SK-N-SH (cell line): ENCODE data around the gene SDK1. TPM values are rescaled to one million over a fixed set of nuclear protein-coding genes. Genes with fewer than 3 reads are reported as not detected.
A peak's percentile ranks its signal among the peaks of the same experiment; 100 is the strongest.

Source experiments
- CTCF ChIA-PET: fragments of 300-600, 350-600 bp; formaldehyde crosslinking; extraction: SDS; loops from one replicate; lab custom pipeline; 2021; lab: Yijun Ruan, JAX
- POLR2A ChIA-PET: fragments of 350-600 bp; sonication (Branson Sonifier 250); formaldehyde crosslinking; extraction: SDS; loops from one replicate; lab custom pipeline; 2020; ENCODE audit warnings: antibody characterized with exemption, inconsistent platforms; lab: Yijun Ruan, JAX
- DNase-seq: peaks from one replicate; pipeline ENCODE4 v3.0.0; 2012
- H2AFZ ChIP-seq: fragments of 200-600 bp; sonication (generic); 2 replicates; pipeline ENCODE4 v1.8.1; 2016; ENCODE audit warnings: antibody characterized with exemption, mild to moderate bottlenecking, low read depth
- H3F3A ChIP-seq: fragments of 200-600 bp; sonication (generic); replicated peaks from 2 replicates; pipeline ENCODE3; 2016; ENCODE audit warnings: antibody characterized with exemption, mild to moderate bottlenecking; ENCODE audit not compliant: insufficient read depth
- H3K27ac ChIP-seq, 2 experiments: fragments of 200-500 bp in 1 of 2; fragments of 200-600 bp in 1 of 2; sonication (Bioruptor generic) in 1 of 2; sonication (generic), shearing (Covaris generic) in 1 of 2; 2 replicates each; pipeline versions ENCODE4 v1.5.1 to v1.6.1; 2014 to 2016; ENCODE audit warnings: low read depth in 2 of 2, inconsistent platforms in 1 of 2, low read length in 1 of 2, mild to moderate bottlenecking in 1 of 2, mixed read lengths in 1 of 2
- H3K27me3 ChIP-seq: fragments of 200-600 bp; sonication (generic), shearing (Covaris generic); 2 replicates; pipeline ENCODE4 v1.6.1; 2016; ENCODE audit warnings: mixed run types; ENCODE audit not compliant: insufficient read depth
- H3K36me3 ChIP-seq, 2 experiments: fragments of 200-500 bp in 1 of 2; fragments of 200-600 bp in 1 of 2; sonication (Bioruptor generic) in 1 of 2; sonication (generic) in 1 of 2; replicated peaks in 1 of 2; 2 replicates each; pipeline versions ENCODE3 to v1.5.1; 2014 to 2016; ENCODE audit warnings: low read length in 1 of 2, mild to moderate bottlenecking in 1 of 2; ENCODE audit not compliant: insufficient read depth in 2 of 2, control insufficient read depth in 1 of 2
- H3K4me1 ChIP-seq, 2 experiments: fragments of 200-500 bp in 1 of 2; fragments of 200-600 bp in 1 of 2; sonication (Bioruptor generic) in 1 of 2; sonication (generic), shearing (Covaris generic) in 1 of 2; 2 replicates each; pipeline versions ENCODE4 v1.5.1 to v1.6.1; 2014 to 2016; ENCODE audit warnings: low read depth in 1 of 2, low read length in 1 of 2, mixed run types in 1 of 2; ENCODE audit not compliant: insufficient read depth in 2 of 2, control insufficient read depth in 1 of 2
- H3K4me2 ChIP-seq: fragments of 200-600 bp; sonication (generic), shearing (Covaris generic); 2 replicates; pipeline ENCODE4 v1.6.1; 2017; ENCODE audit warnings: mixed run types
- H3K4me3 ChIP-seq, 2 experiments: fragments of 200-500 bp in 1 of 2; fragments of 200-600 bp in 1 of 2; sonication (Bioruptor generic) in 1 of 2; sonication (generic), shearing (Covaris generic) in 1 of 2; 2 replicates each; pipeline versions ENCODE4 v1.5.1 to v1.8.1; 2014 to 2016; ENCODE audit warnings: low read depth in 2 of 2, inconsistent platforms in 1 of 2, low read length in 1 of 2, mild to moderate bottlenecking in 1 of 2, mixed read lengths in 1 of 2, moderate library complexity in 1 of 2
- H3K79me2 ChIP-seq: fragments of 200-600 bp; sonication (generic); 2 replicates; pipeline ENCODE4 v1.8.1; 2017; ENCODE audit warnings: mild to moderate bottlenecking; ENCODE audit not compliant: insufficient read depth
- H3K9ac ChIP-seq: fragments of 200-600 bp; sonication (generic); 2 replicates; pipeline ENCODE4 v1.6.1; 2017; ENCODE audit warnings: mixed run types
- H3K9me2 ChIP-seq: fragments of 200-600 bp; sonication (generic); 2 replicates; pipeline ENCODE4 v1.6.1; 2017; ENCODE audit warnings: mixed run types
- H3K9me3 ChIP-seq: fragments of 200-600 bp; sonication (generic); 2 replicates; pipeline ENCODE4 v1.6.1; 2017; ENCODE audit warnings: mixed run types, mild to moderate bottlenecking, moderate library complexity
- H4K20me1 ChIP-seq: fragments of 200-600 bp; sonication (generic); 2 replicates; pipeline ENCODE4 v1.6.1; 2017; ENCODE audit warnings: mild to moderate bottlenecking, mixed run types; ENCODE audit not compliant: insufficient read depth
- ELF1 ChIP-seq: IDR thresholded peaks from 2 replicates; pipeline ENCODE4 v1.4.0; 2012
- EP300 ChIP-seq, 2 experiments: IDR thresholded peaks; 2 replicates each; pipeline versions ENCODE4 v1.4.0 to v1.6.1; 2012; ENCODE audit warnings: borderline replicate concordance in 1 of 2, low read depth in 1 of 2, low read length in 1 of 2
- FOXJ3 ChIP-seq: sonication (generic); formaldehyde crosslinking; IDR thresholded peaks from 2 replicates; pipeline ENCODE4 v1.5.1; 2020; ENCODE audit warnings: mild to moderate bottlenecking, missing genetic modification reagents
- FOXM1 ChIP-seq: IDR thresholded peaks from 2 replicates; pipeline ENCODE4 v1.4.0; 2012; ENCODE audit warnings: low read depth, mild to moderate bottlenecking
- GABPA ChIP-seq: IDR thresholded peaks from 2 replicates; pipeline ENCODE4 v1.4.0; 2012; ENCODE audit warnings: low read depth, mild to moderate bottlenecking
- MEF2A ChIP-seq: IDR thresholded peaks from 2 replicates; pipeline ENCODE4 v1.4.0; 2012; ENCODE audit warnings: low read depth, borderline replicate concordance
- NRF1 ChIP-seq: IDR thresholded peaks from 2 replicates; pipeline ENCODE4 v1.6.1; 2012; ENCODE audit warnings: low read depth, mild to moderate bottlenecking, low read length
- POLR2AphosphoS5 ChIP-seq: IDR thresholded peaks from 2 replicates; pipeline ENCODE4 v1.6.1; 2012; ENCODE audit warnings: low read depth, low read length
- RCOR1 ChIP-seq: fragments of 150-350 bp; IDR thresholded peaks from 2 replicates; pipeline ENCODE4 v1.6.1; 2017; ENCODE audit warnings: antibody characterized with exemption, low read length
- SIN3A ChIP-seq: IDR thresholded peaks from 2 replicates; pipeline ENCODE4 v1.6.1; 2012; ENCODE audit warnings: low read depth, mild to moderate bottlenecking, low read length, moderate library complexity, borderline replicate concordance
- SMC3 ChIP-seq: IDR thresholded peaks from 2 replicates; pipeline ENCODE4 v1.6.1; 2012; ENCODE audit warnings: low read depth, low read length, improper control_type of control experiment
- TCF12 ChIP-seq: IDR thresholded peaks from 2 replicates; pipeline ENCODE4 v1.4.0; 2012
- TEAD4 ChIP-seq: IDR thresholded peaks from 2 replicates; pipeline ENCODE4 v1.4.0; 2012; ENCODE audit warnings: mild to moderate bottlenecking, borderline replicate concordance; ENCODE audit not compliant: insufficient read depth
- WGBS: methylation state at CpG from one replicate; pipeline ENCODE4 v1.1.6; 2017; ENCODE audit warnings: low lambda C conversion rate; 5-methylcytosine and 5-hydroxymethylcytosine counted together
- polyA plus RNA-seq, 3 experiments: library from polyadenylated mRNA; depleted of rRNA; stranded (reverse); fragments of >200 nt; gene quantifications; 2 replicates each; pipeline ENCODE4 v1.2.3, GENCODE V29; 2012
- TF ChIP-seq, protein P1 (sequence below): IDR thresholded peaks from 2 replicates; pipeline ENCODE4 v1.4.0; 2012; ENCODE audit warnings: low read depth, borderline replicate concordance
- TF ChIP-seq, protein P2 (sequence below): fragments of 200-600 bp; sonication (generic); IDR thresholded peaks from 2 replicates; pipeline ENCODE4 v1.6.1; 2017; ENCODE audit warnings: antibody characterized with exemption, mild to moderate bottlenecking, moderate library complexity
- TF ChIP-seq, protein P3 (sequence below): IDR thresholded peaks from 2 replicates; pipeline ENCODE4 v1.6.1; 2012; ENCODE audit warnings: mild to moderate bottlenecking, low read depth, low read length, moderate library complexity
- TF ChIP-seq, protein P4 (sequence below): IDR thresholded peaks from 2 replicates; pipeline ENCODE4; 2012
- TF ChIP-seq, protein P5 (sequence below): fragments of 150-350 bp; IDR thresholded peaks from 2 replicates; pipeline ENCODE4 v1.6.1; 2017; ENCODE audit warnings: antibody characterized with exemption, low read length, low read depth, borderline replicate concordance

SDK1 gene, protein sequence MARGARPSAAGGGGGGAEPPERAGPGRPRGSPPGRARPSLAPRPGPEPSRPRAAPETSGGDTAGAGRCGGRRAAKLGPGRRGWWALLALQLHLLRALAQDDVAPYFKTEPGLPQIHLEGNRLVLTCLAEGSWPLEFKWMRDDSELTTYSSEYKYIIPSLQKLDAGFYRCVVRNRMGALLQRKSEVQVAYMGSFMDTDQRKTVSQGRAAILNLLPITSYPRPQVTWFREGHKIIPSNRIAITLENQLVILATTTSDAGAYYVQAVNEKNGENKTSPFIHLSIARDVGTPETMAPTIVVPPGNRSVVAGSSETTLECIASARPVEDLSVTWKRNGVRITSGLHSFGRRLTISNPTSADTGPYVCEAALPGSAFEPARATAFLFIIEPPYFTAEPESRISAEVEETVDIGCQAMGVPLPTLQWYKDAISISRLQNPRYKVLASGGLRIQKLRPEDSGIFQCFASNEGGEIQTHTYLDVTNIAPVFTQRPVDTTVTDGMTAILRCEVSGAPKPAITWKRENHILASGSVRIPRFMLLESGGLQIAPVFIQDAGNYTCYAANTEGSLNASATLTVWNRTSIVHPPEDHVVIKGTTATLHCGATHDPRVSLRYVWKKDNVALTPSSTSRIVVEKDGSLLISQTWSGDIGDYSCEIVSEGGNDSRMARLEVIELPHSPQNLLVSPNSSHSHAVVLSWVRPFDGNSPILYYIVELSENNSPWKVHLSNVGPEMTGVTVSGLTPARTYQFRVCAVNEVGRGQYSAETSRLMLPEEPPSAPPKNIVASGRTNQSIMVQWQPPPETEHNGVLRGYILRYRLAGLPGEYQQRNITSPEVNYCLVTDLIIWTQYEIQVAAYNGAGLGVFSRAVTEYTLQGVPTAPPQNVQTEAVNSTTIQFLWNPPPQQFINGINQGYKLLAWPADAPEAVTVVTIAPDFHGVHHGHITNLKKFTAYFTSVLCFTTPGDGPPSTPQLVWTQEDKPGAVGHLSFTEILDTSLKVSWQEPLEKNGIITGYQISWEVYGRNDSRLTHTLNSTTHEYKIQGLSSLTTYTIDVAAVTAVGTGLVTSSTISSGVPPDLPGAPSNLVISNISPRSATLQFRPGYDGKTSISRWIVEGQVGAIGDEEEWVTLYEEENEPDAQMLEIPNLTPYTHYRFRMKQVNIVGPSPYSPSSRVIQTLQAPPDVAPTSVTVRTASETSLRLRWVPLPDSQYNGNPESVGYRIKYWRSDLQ (N-terminal part only)
- polyA plus RNA-seq (2012; rRNA removed): 0.96 and 1.2 TPM in 2 replicates
- 0.51 and 0.87 TPM in 2 replicates for polyA plus RNA-seq (2012; cell fraction: cytosol; rRNA removed)
- polyA plus RNA-seq (2012; cell fraction: nucleus; rRNA removed): 4.8 and 5.5 TPM in 2 replicates

DNA sequence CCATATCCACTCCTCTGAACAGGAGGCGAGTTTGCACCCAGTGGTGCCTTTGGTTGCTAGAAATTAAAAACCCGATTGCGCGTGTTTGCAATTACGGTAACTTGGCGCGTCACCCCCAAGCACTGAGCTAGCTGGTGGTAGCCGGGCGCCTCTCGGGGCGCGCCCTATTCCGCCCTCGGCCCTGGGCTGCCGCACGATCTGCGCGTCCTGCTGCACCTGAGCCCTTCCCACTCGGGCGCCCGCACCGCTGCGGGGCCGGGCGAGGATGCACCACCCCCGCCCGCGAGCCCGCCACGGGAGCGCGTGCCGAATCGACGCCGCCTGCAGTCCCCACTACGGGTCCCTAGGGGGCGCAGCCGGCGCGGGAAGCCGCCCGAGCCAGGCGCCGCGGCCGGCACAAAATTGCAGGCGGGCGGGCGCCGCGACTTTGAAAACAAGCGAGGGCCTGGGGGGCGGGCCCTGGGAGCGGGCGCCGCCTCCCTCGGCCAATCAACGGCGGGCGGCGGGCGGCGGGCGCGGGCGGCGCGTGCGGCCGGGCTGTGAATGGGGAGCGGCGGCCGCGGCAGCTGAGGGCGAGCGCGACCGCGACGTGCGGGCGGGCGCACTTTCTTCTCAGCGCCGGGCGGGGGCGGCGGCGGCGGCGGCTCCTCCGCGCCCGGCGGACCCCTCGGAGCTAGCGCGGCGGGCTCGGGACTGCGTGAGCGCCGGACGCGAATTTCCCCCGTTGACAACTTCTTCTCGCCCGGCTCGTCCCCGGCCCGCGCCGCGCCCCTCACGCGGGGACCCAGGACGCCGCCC lies at the start of gene SDK1:
Gene SDK1 (plus strand): TSS at position 602 of the 798 bp plus-strand sequence. CDS start 335 bp downstream, outside the sequence.
- WGBS: 2% methylated on average over 18 of the region's 119 CpGs
- Histone ChIP-seq H3K4me3 (peak within 1 kb of the TSS; percentile 62 to 63), H3K9ac (no peak within 1 kb of the TSS), H3K27ac (peak within 1 kb of the TSS in 1 of 2 experiments; percentile 47; a peak in 1 of 4 replicates), H4K20me1 (no peaks in the 10 kb centered on the region), H2AFZ (peak within 1 kb of the TSS; percentile 65; the same call in 1 of the 2 replicates), H3K27me3 (peaks cover 12% of the 10 kb centered on the region; the same call in 1 of the 2 replicates), H3F3A (no peaks in the 10 kb centered on the region), H3K36me3 (no peaks in the 10 kb centered on the region), H3K79me2 (no peaks in the 10 kb centered on the region), H3K4me2 (peak within 1 kb of the TSS; percentile 95), H3K4me1 (peaks cover 0 to 15% of the 10 kb centered on the region in 2 experiments; a peak in 2 of 4 replicates), H3K9me2 (no peaks in the 10 kb centered on the region), H3K9me3 (no peaks in the 10 kb centered on the region)
- ChIA-PET POLR2A (interaction anchor here (1.1 kb wide), 1 partner anchor 57 kb away, joined by 3 read pairs; no protein-coding TSS in a partner anchor), CTCF (interaction anchor here (0.5 to 4.6 kb wide), 65 partner anchors 8 to 1330 kb away, joined by 3 to 36 read pairs (median 4); no protein-coding TSS in a partner anchor)
- peak; percentile 98 for DNase-seq
- TF ChIP-seq, protein P1, sequence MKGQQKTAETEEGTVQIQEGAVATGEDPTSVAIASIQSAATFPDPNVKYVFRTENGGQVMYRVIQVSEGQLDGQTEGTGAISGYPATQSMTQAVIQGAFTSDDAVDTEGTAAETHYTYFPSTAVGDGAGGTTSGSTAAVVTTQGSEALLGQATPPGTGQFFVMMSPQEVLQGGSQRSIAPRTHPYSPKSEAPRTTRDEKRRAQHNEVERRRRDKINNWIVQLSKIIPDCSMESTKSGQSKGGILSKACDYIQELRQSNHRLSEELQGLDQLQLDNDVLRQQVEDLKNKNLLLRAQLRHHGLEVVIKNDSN: no peak
- TF ChIP-seq FOXJ3 (CRISPR knock-in tag): no peak
- TF ChIP-seq, protein P2, sequence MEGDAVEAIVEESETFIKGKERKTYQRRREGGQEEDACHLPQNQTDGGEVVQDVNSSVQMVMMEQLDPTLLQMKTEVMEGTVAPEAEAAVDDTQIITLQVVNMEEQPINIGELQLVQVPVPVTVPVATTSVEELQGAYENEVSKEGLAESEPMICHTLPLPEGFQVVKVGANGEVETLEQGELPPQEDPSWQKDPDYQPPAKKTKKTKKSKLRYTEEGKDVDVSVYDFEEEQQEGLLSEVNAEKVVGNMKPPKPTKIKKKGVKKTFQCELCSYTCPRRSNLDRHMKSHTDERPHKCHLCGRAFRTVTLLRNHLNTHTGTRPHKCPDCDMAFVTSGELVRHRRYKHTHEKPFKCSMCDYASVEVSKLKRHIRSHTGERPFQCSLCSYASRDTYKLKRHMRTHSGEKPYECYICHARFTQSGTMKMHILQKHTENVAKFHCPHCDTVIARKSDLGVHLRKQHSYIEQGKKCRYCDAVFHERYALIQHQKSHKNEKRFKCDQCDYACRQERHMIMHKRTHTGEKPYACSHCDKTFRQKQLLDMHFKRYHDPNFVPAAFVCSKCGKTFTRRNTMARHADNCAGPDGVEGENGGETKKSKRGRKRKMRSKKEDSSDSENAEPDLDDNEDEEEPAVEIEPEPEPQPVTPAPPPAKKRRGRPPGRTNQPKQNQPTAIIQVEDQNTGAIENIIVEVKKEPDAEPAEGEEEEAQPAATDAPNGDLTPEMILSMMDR: peak; percentile 78
- no peak for TF ChIP-seq POLR2AphosphoS5
- TF ChIP-seq SMC3: peak; percentile 61
- no peak for TF ChIP-seq TCF12
- TF ChIP-seq SIN3A: no peak
- TF ChIP-seq RCOR1: no peak
- no peak for TF ChIP-seq GABPA
- TF ChIP-seq, protein P3, sequence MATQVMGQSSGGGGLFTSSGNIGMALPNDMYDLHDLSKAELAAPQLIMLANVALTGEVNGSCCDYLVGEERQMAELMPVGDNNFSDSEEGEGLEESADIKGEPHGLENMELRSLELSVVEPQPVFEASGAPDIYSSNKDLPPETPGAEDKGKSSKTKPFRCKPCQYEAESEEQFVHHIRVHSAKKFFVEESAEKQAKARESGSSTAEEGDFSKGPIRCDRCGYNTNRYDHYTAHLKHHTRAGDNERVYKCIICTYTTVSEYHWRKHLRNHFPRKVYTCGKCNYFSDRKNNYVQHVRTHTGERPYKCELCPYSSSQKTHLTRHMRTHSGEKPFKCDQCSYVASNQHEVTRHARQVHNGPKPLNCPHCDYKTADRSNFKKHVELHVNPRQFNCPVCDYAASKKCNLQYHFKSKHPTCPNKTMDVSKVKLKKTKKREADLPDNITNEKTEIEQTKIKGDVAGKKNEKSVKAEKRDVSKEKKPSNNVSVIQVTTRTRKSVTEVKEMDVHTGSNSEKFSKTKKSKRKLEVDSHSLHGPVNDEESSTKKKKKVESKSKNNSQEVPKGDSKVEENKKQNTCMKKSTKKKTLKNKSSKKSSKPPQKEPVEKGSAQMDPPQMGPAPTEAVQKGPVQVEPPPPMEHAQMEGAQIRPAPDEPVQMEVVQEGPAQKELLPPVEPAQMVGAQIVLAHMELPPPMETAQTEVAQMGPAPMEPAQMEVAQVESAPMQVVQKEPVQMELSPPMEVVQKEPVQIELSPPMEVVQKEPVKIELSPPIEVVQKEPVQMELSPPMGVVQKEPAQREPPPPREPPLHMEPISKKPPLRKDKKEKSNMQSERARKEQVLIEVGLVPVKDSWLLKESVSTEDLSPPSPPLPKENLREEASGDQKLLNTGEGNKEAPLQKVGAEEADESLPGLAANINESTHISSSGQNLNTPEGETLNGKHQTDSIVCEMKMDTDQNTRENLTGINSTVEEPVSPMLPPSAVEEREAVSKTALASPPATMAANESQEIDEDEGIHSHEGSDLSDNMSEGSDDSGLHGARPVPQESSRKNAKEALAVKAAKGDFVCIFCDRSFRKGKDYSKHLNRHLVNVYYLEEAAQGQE: no peak
- no peak for TF ChIP-seq FOXM1
- peak; percentile 30; the same call in 1 of the 2 replicates for TF ChIP-seq TEAD4
- TF ChIP-seq ELF1: no peak
- TF ChIP-seq, protein P4, sequence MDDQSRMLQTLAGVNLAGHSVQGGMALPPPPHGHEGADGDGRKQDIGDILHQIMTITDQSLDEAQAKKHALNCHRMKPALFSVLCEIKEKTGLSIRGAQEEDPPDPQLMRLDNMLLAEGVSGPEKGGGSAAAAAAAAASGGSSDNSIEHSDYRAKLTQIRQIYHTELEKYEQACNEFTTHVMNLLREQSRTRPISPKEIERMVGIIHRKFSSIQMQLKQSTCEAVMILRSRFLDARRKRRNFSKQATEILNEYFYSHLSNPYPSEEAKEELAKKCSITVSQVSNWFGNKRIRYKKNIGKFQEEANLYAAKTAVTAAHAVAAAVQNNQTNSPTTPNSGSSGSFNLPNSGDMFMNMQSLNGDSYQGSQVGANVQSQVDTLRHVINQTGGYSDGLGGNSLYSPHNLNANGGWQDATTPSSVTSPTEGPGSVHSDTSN: no peak
- TF ChIP-seq MEF2A: no peak
- TF ChIP-seq EP300 (IDR thresholded peaks at IDR 0.05; ENCODE audit: borderline replicate concordance in 1 of 2, low read depth in 1 of 2, low read length in 1 of 2): 0 out of 4 replicates have a peak, but pooled peaks of 1 of the 2 experiments have one; percentile 7
- no peak for TF ChIP-seq NRF1
- TF ChIP-seq, protein P5, sequence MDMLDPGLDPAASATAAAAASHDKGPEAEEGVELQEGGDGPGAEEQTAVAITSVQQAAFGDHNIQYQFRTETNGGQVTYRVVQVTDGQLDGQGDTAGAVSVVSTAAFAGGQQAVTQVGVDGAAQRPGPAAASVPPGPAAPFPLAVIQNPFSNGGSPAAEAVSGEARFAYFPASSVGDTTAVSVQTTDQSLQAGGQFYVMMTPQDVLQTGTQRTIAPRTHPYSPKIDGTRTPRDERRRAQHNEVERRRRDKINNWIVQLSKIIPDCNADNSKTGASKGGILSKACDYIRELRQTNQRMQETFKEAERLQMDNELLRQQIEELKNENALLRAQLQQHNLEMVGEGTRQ: no peak
